Activated T-helper 1 cell treated with anti-CD3 and anti-CD28 coated beads, Interleukin-12 subunit alpha, Interleukin-12 subunit beta, Interleukin-2, Interleukin-4 antibody, amounts not matched to agents 30 ng/mL and 10 ng/mL and 1 ng/mL, durations not matched to agents 14 hours and 24 hours and 36 hours (primary cell): Measurements from ENCODE around the gene SUSD1. TPM values are rescaled to one million over a fixed set of nuclear protein-coding genes. Genes with fewer than 3 reads are reported as not detected.

Source experiments
- DNase-seq: peaks from one replicate; pipeline ENCODE4 v3.0.0; 2021; ENCODE audit warnings: low spot score
- H3K27ac Mint-ChIP-seq: one replicate; pipeline ENCODE4 v1.8.0; 2021; ENCODE audit warnings: mild to moderate bottlenecking, mixed read lengths
- H3K27me3 Mint-ChIP-seq: one replicate; pipeline ENCODE4 v1.8.0; 2022; ENCODE audit warnings: mild to moderate bottlenecking, moderate library complexity, mixed read lengths; ENCODE audit not compliant: insufficient read depth
- H3K36me3 Mint-ChIP-seq: one replicate; pipeline ENCODE4 v1.8.0; 2021; ENCODE audit warnings: low read depth, mixed read lengths
- H3K4me1 Mint-ChIP-seq: one replicate; pipeline ENCODE4 v1.8.0; 2021; ENCODE audit warnings: low read depth, mixed read lengths
- H3K4me3 Mint-ChIP-seq: one replicate; pipeline ENCODE4 v1.8.0; 2021; ENCODE audit warnings: mild to moderate bottlenecking, moderate library complexity, mixed read lengths
- H3K9me3 Mint-ChIP-seq: one replicate; pipeline ENCODE4 v1.8.0; 2021; ENCODE audit warnings: mixed read lengths
- intact Hi-C: fragments of 100-400 bp; cut with micrococcal nuclease; formaldehyde crosslinking; loops from one replicate; pipeline ENCODE4 v1.15.1; 2024
- total RNA-seq: library from RNA; stranded (reverse); gene quantifications from 2 replicates; pipeline ENCODE4 v1.2.3, GENCODE V29; 2022

SUSD1 gene
- total RNA-seq, 1 donor from 2014 or later: 3.7 TPM

GRCh38 chr9:112063151-112063550 lies 111.9 kb downstream of the SUSD1 start:
- intact Hi-C loops: loop anchor here (5.0 kb wide), 1 partner anchor 36 kb away; no protein-coding TSS in a partner anchor

GRCh38 chr9:112061152-112061740 lies 113.9 kb downstream of the SUSD1 start:
- Mint-ChIP-seq H3K27ac (peak overlapping the region; percentile 4), H3K27me3 (no peaks in the 10 kb centered on the region), H3K4me3 (no peak overlapping the region), H3K4me1 (peaks cover 27% of the 10 kb centered on the region), H3K36me3 (peaks cover 20% of the 10 kb centered on the region), H3K9me3 (no peaks in the 10 kb centered on the region)
- DNase-seq: peak; percentile 38
- intact Hi-C loops: loop anchor here (1.0 to 5.0 kb wide), 5 partner anchors 24 to 146 kb away; no protein-coding TSS in a partner anchor

More at GRCh38 chr9:112063151-112063550, 111.9 kb downstream of the SUSD1 start:
- Mint-ChIP-seq H3K36me3 (peaks cover 20% of the 10 kb centered on the region), H3K27ac (no peak overlapping the region), H3K4me3 (no peak overlapping the region), H3K4me1 (peaks cover 27% of the 10 kb centered on the region), H3K9me3 (no peaks in the 10 kb centered on the region), H3K27me3 (no peaks in the 10 kb centered on the region)
- no peak for DNase-seq

GRCh38 chr9:112059966-112060320 lies 115.2 kb downstream of the SUSD1 start:
- DNase-seq: no peak
- H3K36me3 Mint-ChIP-seq: peaks cover 18% of the 10 kb centered on the region
- no peak overlapping the region for H3K4me3 Mint-ChIP-seq
- intact Hi-C loops: loop anchor here (5.0 kb wide), 1 partner anchor 33 kb away; no protein-coding TSS in a partner anchor
- H3K27ac Mint-ChIP-seq: no peak overlapping the region
- no peaks in the 10 kb centered on the region for H3K27me3 Mint-ChIP-seq
- H3K9me3 Mint-ChIP-seq: no peaks in the 10 kb centered on the region
- H3K4me1 Mint-ChIP-seq: peaks cover 27% of the 10 kb centered on the region

GRCh38 chr9:112059145-112059965 lies 115.7 kb downstream of the SUSD1 start:
- no peaks in the 10 kb centered on the region for H3K9me3 Mint-ChIP-seq
- peaks cover 16% of the 10 kb centered on the region for H3K36me3 Mint-ChIP-seq
- DNase-seq: no peak
- no peak overlapping the region for H3K27ac Mint-ChIP-seq
- peaks cover 27% of the 10 kb centered on the region for H3K4me1 Mint-ChIP-seq
- intact Hi-C loops: no loop called here
- H3K4me3 Mint-ChIP-seq: no peak overlapping the region
- H3K27me3 Mint-ChIP-seq: no peaks in the 10 kb centered on the region

- Mint-ChIP-seq H3K4me1 (peaks cover 15% of the 10 kb centered on the region), H3K27ac (no peak overlapping the region), H3K4me3 (no peak overlapping the region), H3K27me3 (no peaks in the 10 kb centered on the region), H3K36me3 (peaks cover 12% of the 10 kb centered on the region), H3K9me3 (no peaks in the 10 kb centered on the region)
- DNase-seq: no peak
- intact Hi-C loops: no loop called here
Measured at GRCh38 chr9:112056996-112057395, 118.1 kb downstream of the SUSD1 start.

GRCh38 chr9:112054916-112055315 lies 120.2 kb downstream of the SUSD1 start:
- Mint-ChIP-seq H3K36me3 (peaks cover 10% of the 10 kb centered on the region), H3K4me3 (no peak overlapping the region)

GRCh38 chr9:112051812-112052211 lies 123.3 kb downstream of the SUSD1 start:
- Mint-ChIP-seq H3K4me1 (peaks cover 17% of the 10 kb centered on the region), H3K36me3 (peaks cover 29% of the 10 kb centered on the region)
- intact Hi-C loops: no loop called here

More at GRCh38 chr9:112054916-112055315, 120.2 kb downstream of the SUSD1 start:
- H3K27ac Mint-ChIP-seq: no peak overlapping the region
- peaks cover 1% of the 10 kb centered on the region for H3K9me3 Mint-ChIP-seq
- no peaks in the 10 kb centered on the region for H3K27me3 Mint-ChIP-seq
- no peaks in the 10 kb centered on the region for H3K4me1 Mint-ChIP-seq
- intact Hi-C loops: no loop called here
- DNase-seq: no peak

GRCh38 chr9:112050544-112051475 lies 124.3 kb downstream of the SUSD1 start:
- H3K27me3 Mint-ChIP-seq: no peaks in the 10 kb centered on the region
- no peak overlapping the region for H3K4me3 Mint-ChIP-seq
- no peak for DNase-seq
- peaks cover 30% of the 10 kb centered on the region for H3K36me3 Mint-ChIP-seq
- peaks cover 17% of the 10 kb centered on the region for H3K4me1 Mint-ChIP-seq
- intact Hi-C loops: no loop called here
- H3K27ac Mint-ChIP-seq: no peak overlapping the region
- H3K9me3 Mint-ChIP-seq: peaks cover 21% of the 10 kb centered on the region

More at GRCh38 chr9:112051812-112052211, 123.3 kb downstream of the SUSD1 start:
- H3K27ac Mint-ChIP-seq: no peak overlapping the region
- no peaks in the 10 kb centered on the region for H3K27me3 Mint-ChIP-seq
- DNase-seq: no peak
- H3K9me3 Mint-ChIP-seq: peaks cover 20% of the 10 kb centered on the region
- no peak overlapping the region for H3K4me3 Mint-ChIP-seq

- intact Hi-C loops: no loop called here
- H3K36me3 Mint-ChIP-seq: peaks cover 37% of the 10 kb centered on the region
- no peak overlapping the region for H3K4me3 Mint-ChIP-seq
- H3K4me1 Mint-ChIP-seq: peaks cover 17% of the 10 kb centered on the region
- no peak overlapping the region for H3K27ac Mint-ChIP-seq
- no peak for DNase-seq
- H3K9me3 Mint-ChIP-seq: peaks cover 24% of the 10 kb centered on the region
- H3K27me3 Mint-ChIP-seq: no peaks in the 10 kb centered on the region
Measured at GRCh38 chr9:112049811-112050516, 125.1 kb downstream of the SUSD1 start.

GRCh38 chr9:112048924-112049691 lies 126.0 kb downstream of the SUSD1 start:
- H3K27me3 Mint-ChIP-seq: no peaks in the 10 kb centered on the region
- peaks cover 17% of the 10 kb centered on the region for H3K4me1 Mint-ChIP-seq
- peaks cover 24% of the 10 kb centered on the region for H3K9me3 Mint-ChIP-seq
- no peak for DNase-seq
- H3K36me3 Mint-ChIP-seq: peaks cover 38% of the 10 kb centered on the region
- H3K27ac Mint-ChIP-seq: no peak overlapping the region
- no peak overlapping the region for H3K4me3 Mint-ChIP-seq
- intact Hi-C loops: no loop called here

- H3K4me1 Mint-ChIP-seq: peaks cover 17% of the 10 kb centered on the region
- no peak overlapping the region for H3K4me3 Mint-ChIP-seq
Measured at GRCh38 chr9:112047538-112048066, 127.5 kb downstream of the SUSD1 start.

More at GRCh38 chr9:112047538-112048066, 127.5 kb downstream of the SUSD1 start:
- intact Hi-C loops: no loop called here
- Mint-ChIP-seq H3K27me3 (peaks cover 5% of the 10 kb centered on the region), H3K9me3 (peaks cover 24% of the 10 kb centered on the region), H3K36me3 (peaks cover 33% of the 10 kb centered on the region), H3K27ac (no peak overlapping the region)
- DNase-seq: no peak
